ENCODE measurements around the gene COG4.

- TF ChIP-seq POLR2A (IDR thresholded peaks at IDR 0.05; ENCODE audit: borderline replicate concordance, extremely low read depth, insufficient read depth, insufficient read length), result no peak
- no peak for TF ChIP-seq RAD21 (IDR thresholded peaks at IDR 0.05; ENCODE audit: low read depth)
Observed at GRCh38 chr16:70453117-70453891, 70.0 kb downstream of the COG4 start.
